Neural progenitor cell (in vitro differentiated cells): ENCODE results near the gene NKTR. TPM values are rescaled to one million over a fixed set of nuclear protein-coding genes. Genes with fewer than 3 reads are reported as not detected.

Source experiments
- DNase-seq: peaks from one replicate; pipeline ENCODE4 v3.0.0-alpha.2; 2016; ENCODE audit warnings: low spot score
- H2AFZ ChIP-seq: fragments of 200-600 bp; sonication (generic); replicated peaks from 2 replicates; pipeline ENCODE4 v1.6.1; 2016; ENCODE audit warnings: antibody characterized with exemption
- H3F3A ChIP-seq: fragments of 200-600 bp; sonication (generic); 2 replicates; pipeline ENCODE4 v1.6.1; 2016; ENCODE audit warnings: antibody characterized with exemption, low read depth
- H3K27ac ChIP-seq: fragments of 200-600 bp; sonication (generic); 2 replicates; pipeline ENCODE4 v1.5.1; 2016; ENCODE audit warnings: mild to moderate bottlenecking
- H3K27me3 ChIP-seq: fragments of 200-600 bp; sonication (generic); 2 replicates; pipeline ENCODE4 v1.6.1; 2016; ENCODE audit warnings: mild to moderate bottlenecking, moderate library complexity
- H3K36me3 ChIP-seq: fragments of 200-600 bp; sonication (generic); 2 replicates; pipeline ENCODE4 v1.5.1; 2016
- H3K4me1 ChIP-seq: fragments of 200-600 bp; sonication (generic); 2 replicates; pipeline ENCODE4 v1.6.1; 2016; ENCODE audit warnings: mixed run types
- H3K4me2 ChIP-seq: fragments of 200-600 bp; sonication (generic); 2 replicates; pipeline ENCODE4 v1.6.1; 2016
- H3K4me3 ChIP-seq: fragments of 200-600 bp; sonication (generic); 2 replicates; pipeline ENCODE4 v1.5.1; 2016
- H3K79me2 ChIP-seq: fragments of 200-600 bp; sonication (generic); 2 replicates; pipeline ENCODE4 v1.6.1; 2016; ENCODE audit warnings: low read depth
- H3K9ac ChIP-seq: fragments of 200-600 bp; sonication (generic); 2 replicates; pipeline ENCODE4 v1.6.1; 2016
- H3K9me3 ChIP-seq: fragments of 200-600 bp; sonication (generic); 2 replicates; pipeline ENCODE4 v1.5.1; 2016; ENCODE audit warnings: low read depth
- H4K20me1 ChIP-seq: fragments of 200-600 bp; sonication (generic); 2 replicates; pipeline ENCODE4 v1.6.1; 2016; ENCODE audit warnings: low read depth
- H3K27ac Mint-ChIP-seq: 3 replicates; pipeline ENCODE4 v1.8.0; 2021; ENCODE audit warnings: mixed read lengths
- H3K27me3 Mint-ChIP-seq: 2 replicates; pipeline ENCODE4 v1.8.0; 2022; ENCODE audit warnings: low read depth, mild to moderate bottlenecking, inconsistent platforms, moderate library complexity, mixed read lengths; ENCODE audit not compliant: insufficient read depth
- H3K36me3 Mint-ChIP-seq: 3 replicates; pipeline ENCODE4 v1.8.0; 2021; ENCODE audit warnings: mixed read lengths
- H3K4me1 Mint-ChIP-seq: 3 replicates; pipeline ENCODE4 v1.8.0; 2021; ENCODE audit warnings: mixed read lengths
- H3K4me3 Mint-ChIP-seq: 3 replicates; pipeline ENCODE4 v1.8.0; 2021; ENCODE audit warnings: mild to moderate bottlenecking, moderate library complexity, mixed read lengths
- H3K9me3 Mint-ChIP-seq: 3 replicates; pipeline ENCODE4 v1.8.0; 2020; ENCODE audit warnings: mixed read lengths
- EZH2 ChIP-seq: fragments of 200-600 bp; sonication (generic); IDR thresholded peaks from 2 replicates; pipeline ENCODE4 v1.6.1; 2017; ENCODE audit warnings: antibody characterized with exemption, mild to moderate bottlenecking, moderate library complexity
- EZH2phosphoT487 ChIP-seq: fragments of 200-600 bp; sonication (generic); IDR thresholded peaks from 2 replicates; pipeline ENCODE4 v1.6.1; 2017; ENCODE audit warnings: antibody characterized with exemption
- total RNA-seq: library from RNA; depleted of rRNA; stranded (reverse); fragments of >200 nt; gene quantifications from 2 replicates; pipeline ENCODE4 v1.2.3, GENCODE V29; 2015; ENCODE audit warnings: low replicate concordance
- TF ChIP-seq, protein P1 (sequence below): fragments of 200-600 bp; sonication (generic); IDR thresholded peaks from 2 replicates; pipeline ENCODE4 v1.5.1; 2017; ENCODE audit warnings: antibody characterized with exemption, mild to moderate bottlenecking

NKTR gene
- total RNA-seq, 1 donor from 2014 or later, result 190 TPM

DNA sequence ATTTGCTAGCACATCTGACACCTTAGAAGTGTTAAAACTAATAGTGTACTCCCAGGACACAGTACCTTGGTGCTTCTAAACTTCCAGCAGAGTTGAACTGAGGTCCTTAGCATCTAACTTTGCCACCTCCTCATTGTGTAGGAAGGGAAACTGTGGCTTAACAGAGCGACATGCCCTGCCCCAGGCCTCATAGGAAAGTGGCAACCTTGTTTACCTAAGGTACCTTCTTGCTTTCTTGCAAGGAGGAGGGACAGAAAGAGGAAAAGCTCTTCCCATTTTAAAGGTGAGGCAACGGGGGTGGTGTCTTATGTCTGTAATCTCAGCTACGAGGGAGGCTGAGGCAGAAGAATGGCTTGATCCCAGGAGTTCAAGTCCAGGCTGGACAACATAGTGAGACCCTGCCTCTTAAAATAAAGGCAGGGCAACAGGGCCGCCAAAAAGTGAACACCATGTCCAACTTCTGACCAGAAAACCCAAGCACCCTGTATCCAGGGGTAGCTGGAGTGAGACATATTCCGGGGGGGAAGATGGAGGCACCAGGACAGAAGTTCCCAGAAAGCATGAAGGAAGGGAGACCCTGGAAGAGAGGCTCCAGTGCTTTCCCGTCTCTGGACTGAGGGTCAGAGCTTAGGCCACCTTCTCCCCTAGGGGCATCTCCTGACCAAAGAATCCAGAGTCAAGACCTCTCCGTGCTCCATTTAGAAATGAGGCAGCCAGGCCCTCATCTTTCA is 84.3 kb downstream of the NKTR start:
- H3K27me3 Mint-ChIP-seq, result peaks cover 2% of the 10 kb centered on the region
- H3K9me3 ChIP-seq, result no peaks in the 10 kb centered on the region
- H3K9me3 Mint-ChIP-seq, result no peaks in the 10 kb centered on the region
- H3K9ac ChIP-seq, result no peak overlapping the region
- H3K27me3 ChIP-seq, result no peaks in the 10 kb centered on the region
- H3K4me2 ChIP-seq, result no peak overlapping the region
- peaks cover 8% of the 10 kb centered on the region for H3K4me1 Mint-ChIP-seq
- no peak overlapping the region for H3K27ac ChIP-seq
- TF ChIP-seq EZH2 (no peak), EZH2phosphoT487 (no peak)
- TF ChIP-seq, protein P1, sequence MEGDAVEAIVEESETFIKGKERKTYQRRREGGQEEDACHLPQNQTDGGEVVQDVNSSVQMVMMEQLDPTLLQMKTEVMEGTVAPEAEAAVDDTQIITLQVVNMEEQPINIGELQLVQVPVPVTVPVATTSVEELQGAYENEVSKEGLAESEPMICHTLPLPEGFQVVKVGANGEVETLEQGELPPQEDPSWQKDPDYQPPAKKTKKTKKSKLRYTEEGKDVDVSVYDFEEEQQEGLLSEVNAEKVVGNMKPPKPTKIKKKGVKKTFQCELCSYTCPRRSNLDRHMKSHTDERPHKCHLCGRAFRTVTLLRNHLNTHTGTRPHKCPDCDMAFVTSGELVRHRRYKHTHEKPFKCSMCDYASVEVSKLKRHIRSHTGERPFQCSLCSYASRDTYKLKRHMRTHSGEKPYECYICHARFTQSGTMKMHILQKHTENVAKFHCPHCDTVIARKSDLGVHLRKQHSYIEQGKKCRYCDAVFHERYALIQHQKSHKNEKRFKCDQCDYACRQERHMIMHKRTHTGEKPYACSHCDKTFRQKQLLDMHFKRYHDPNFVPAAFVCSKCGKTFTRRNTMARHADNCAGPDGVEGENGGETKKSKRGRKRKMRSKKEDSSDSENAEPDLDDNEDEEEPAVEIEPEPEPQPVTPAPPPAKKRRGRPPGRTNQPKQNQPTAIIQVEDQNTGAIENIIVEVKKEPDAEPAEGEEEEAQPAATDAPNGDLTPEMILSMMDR, result no peak
- H3K4me3 ChIP-seq, result no peak overlapping the region
- H2AFZ ChIP-seq, result no peak overlapping the region
- no peaks in the 10 kb centered on the region for H4K20me1 ChIP-seq
- H3K27ac Mint-ChIP-seq, result no peak overlapping the region
- no peaks in the 10 kb centered on the region for H3K36me3 ChIP-seq
- DNase-seq, result no peak
- peaks cover 6% of the 10 kb centered on the region for H3K4me1 ChIP-seq
- H3K4me3 Mint-ChIP-seq, result no peak overlapping the region
- H3K79me2 ChIP-seq, result no peaks in the 10 kb centered on the region
- H3F3A ChIP-seq, result no peaks in the 10 kb centered on the region
- H3K36me3 Mint-ChIP-seq, result no peaks in the 10 kb centered on the region

DNA sequence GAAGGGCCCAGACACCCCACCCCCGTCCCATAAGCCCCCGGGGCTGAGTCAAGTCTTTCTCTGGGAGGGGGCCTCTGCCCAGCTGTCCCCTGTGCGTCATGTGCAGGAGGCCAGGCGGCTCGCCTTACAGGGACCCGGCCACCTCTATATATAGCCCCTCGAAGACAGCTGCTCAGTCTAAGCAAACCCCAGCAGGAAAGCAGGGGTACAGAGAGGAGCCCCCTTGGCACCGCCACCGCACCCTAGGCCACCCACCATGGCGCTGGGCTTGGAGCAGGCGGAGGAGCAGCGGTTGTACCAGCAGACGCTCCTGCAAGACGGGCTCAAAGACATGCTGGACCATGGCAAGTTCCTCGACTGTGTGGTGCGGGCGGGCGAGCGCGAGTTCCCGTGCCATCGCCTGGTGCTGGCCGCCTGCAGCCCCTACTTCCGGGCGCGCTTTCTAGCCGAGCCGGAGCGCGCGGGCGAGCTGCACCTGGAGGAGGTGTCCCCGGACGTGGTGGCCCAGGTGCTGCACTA is 84.9 kb downstream of the NKTR start, which contains the start of gene KLHL40:
TSS of gene KLHL40 (plus strand) at position 175 of the 519 bp plus-strand sequence. CDS start at position 257, 82 bp downstream.
- Mint-ChIP-seq H3K9me3 (no peaks in the 10 kb centered on the region), H3K27ac (no peak within 1 kb of the TSS), H3K4me1 (peaks cover 8% of the 10 kb centered on the region), H3K4me3 (no peak within 1 kb of the TSS), H3K36me3 (no peaks in the 10 kb centered on the region), H3K27me3 (peaks cover 2% of the 10 kb centered on the region)
- Histone ChIP-seq H3K27me3 (no peaks in the 10 kb centered on the region), H3K9me3 (no peaks in the 10 kb centered on the region), H3K4me1 (peaks cover 7% of the 10 kb centered on the region), H3K27ac (no peak within 1 kb of the TSS), H3F3A (no peaks in the 10 kb centered on the region), H4K20me1 (no peaks in the 10 kb centered on the region), H3K4me2 (no peak within 1 kb of the TSS), H2AFZ (no peak within 1 kb of the TSS), H3K79me2 (no peaks in the 10 kb centered on the region), H3K9ac (no peak within 1 kb of the TSS), H3K4me3 (no peak within 1 kb of the TSS), H3K36me3 (no peaks in the 10 kb centered on the region)
- DNase-seq, result no peak
- TF ChIP-seq EZH2phosphoT487 (no peak), EZH2 (no peak)
- TF ChIP-seq, protein P1, result no peak

DNA sequence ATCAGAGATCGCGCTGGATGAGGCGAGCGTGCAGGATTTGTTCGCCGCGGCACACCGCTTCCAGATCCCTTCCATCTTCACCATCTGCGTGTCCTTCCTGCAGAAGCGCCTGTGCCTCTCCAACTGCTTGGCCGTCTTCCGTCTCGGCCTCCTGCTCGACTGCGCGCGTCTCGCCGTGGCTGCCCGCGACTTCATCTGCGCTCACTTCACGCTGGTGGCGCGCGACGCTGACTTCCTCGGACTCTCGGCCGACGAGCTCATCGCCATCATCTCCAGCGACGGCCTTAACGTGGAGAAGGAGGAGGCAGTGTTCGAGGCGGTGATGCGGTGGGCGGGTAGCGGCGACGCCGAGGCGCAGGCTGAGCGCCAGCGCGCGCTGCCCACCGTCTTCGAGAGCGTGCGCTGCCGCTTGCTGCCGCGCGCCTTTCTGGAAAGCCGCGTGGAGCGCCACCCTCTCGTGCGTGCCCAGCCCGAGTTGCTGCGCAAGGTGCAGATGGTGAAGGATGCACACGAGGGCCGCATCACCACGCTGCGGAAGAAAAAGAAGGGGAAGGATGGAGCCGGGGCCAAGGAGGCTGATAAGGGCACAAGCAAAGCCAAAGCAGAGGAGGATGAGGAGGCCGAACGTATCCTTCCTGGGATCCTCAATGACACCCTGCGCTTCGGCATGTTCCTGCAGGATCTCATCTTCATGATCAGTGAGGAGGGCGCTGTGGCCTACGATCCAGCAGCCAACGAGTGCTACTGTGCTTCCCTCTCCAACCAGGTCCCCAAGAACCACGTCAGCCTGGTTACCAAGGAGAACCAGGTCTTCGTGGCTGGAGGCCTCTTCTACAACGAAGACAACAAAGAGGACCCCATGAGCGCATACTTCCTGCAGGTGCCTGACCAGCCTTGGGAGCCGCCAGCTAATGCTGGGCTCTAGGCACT is 85.7 kb downstream of the NKTR start:
- Mint-ChIP-seq H3K27ac (no peak overlapping the region), H3K27me3 (peaks cover 2% of the 10 kb centered on the region), H3K4me1 (peaks cover 8% of the 10 kb centered on the region), H3K36me3 (no peaks in the 10 kb centered on the region), H3K9me3 (no peaks in the 10 kb centered on the region), H3K4me3 (no peak overlapping the region)
- Histone ChIP-seq H3K9ac (no peak overlapping the region), H3K79me2 (no peaks in the 10 kb centered on the region), H2AFZ (no peak overlapping the region), H3K4me1 (peaks cover 7% of the 10 kb centered on the region), H3F3A (no peaks in the 10 kb centered on the region), H3K9me3 (no peaks in the 10 kb centered on the region), H4K20me1 (no peaks in the 10 kb centered on the region), H3K36me3 (no peaks in the 10 kb centered on the region), H3K4me2 (no peak overlapping the region), H3K27me3 (no peaks in the 10 kb centered on the region), H3K27ac (no peak overlapping the region), H3K4me3 (no peak overlapping the region)
- DNase-seq, result no peak
- TF ChIP-seq EZH2phosphoT487, result no peak
- TF ChIP-seq EZH2, result no peak
- TF ChIP-seq, protein P1, result no peak
